ENCODE data around the gene MAJIN.

DNA sequence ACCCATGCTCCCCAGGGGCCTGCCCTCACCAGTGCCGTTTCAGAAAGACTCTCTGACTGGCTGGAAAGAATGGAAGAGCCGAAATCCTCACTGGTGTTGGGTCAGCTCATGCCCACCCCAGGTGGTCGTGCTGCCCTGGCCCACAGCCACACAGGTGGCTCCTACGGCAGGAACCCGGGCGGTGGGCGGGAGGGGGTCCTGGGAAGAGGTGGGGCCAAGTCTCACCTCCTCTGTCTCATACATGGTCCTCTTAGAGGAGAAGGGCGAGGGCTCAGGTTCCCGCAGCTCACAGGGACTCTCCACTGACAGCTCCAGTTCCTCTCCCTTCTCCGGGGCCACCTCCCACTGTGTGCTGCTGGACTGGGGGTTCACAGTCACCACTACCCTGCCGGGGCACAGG lies 63.1 kb downstream of the MAJIN start:
- TF ChIP-seq, protein P1, sequence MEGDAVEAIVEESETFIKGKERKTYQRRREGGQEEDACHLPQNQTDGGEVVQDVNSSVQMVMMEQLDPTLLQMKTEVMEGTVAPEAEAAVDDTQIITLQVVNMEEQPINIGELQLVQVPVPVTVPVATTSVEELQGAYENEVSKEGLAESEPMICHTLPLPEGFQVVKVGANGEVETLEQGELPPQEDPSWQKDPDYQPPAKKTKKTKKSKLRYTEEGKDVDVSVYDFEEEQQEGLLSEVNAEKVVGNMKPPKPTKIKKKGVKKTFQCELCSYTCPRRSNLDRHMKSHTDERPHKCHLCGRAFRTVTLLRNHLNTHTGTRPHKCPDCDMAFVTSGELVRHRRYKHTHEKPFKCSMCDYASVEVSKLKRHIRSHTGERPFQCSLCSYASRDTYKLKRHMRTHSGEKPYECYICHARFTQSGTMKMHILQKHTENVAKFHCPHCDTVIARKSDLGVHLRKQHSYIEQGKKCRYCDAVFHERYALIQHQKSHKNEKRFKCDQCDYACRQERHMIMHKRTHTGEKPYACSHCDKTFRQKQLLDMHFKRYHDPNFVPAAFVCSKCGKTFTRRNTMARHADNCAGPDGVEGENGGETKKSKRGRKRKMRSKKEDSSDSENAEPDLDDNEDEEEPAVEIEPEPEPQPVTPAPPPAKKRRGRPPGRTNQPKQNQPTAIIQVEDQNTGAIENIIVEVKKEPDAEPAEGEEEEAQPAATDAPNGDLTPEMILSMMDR (conservative IDR thresholded peaks at IDR 0.05; ENCODE audit: low read depth, low read length) = no peak
- TF ChIP-seq EZH2 (IDR thresholded peaks at IDR 0.05; ENCODE audit: borderline replicate concordance, low read depth, low read length, poor library complexity, severe bottlenecking) = no peak
